GM19438 (cell line): ENCODE data around the gene TRIM27.
A peak's percentile ranks its signal among the peaks of the same experiment; 100 is the strongest.
"Not testable (repeated sequence)": the region's sequence is repeated elsewhere in the genome, so short reads cannot be mapped to it uniquely, and the experiment has no call there.

Experiments used
- ATAC-seq: cut with Tn5 transposase; IDR thresholded peaks from one replicate; pipeline ENCODE4 v1.9.1; 2021; ENCODE audit warnings: low read depth; ENCODE audit not compliant: unreplicated experiment

The TRIM27 gene

GRCh38 chr6:28897369-28897745 lies 26.4 kb downstream of the TRIM27 start:
- ATAC-seq, result no peak

GRCh38 chr6:28896505-28897368 lies 27.0 kb downstream of the TRIM27 start:
- ATAC-seq, result peak; percentile 5

- peak; percentile 60 for ATAC-seq
Observed at GRCh38 chr6:28895131-28895812, 28.5 kb downstream of the TRIM27 start.

- no peak for ATAC-seq
Observed at GRCh38 chr6:28893172-28893799, 30.5 kb downstream of the TRIM27 start.

DNA sequence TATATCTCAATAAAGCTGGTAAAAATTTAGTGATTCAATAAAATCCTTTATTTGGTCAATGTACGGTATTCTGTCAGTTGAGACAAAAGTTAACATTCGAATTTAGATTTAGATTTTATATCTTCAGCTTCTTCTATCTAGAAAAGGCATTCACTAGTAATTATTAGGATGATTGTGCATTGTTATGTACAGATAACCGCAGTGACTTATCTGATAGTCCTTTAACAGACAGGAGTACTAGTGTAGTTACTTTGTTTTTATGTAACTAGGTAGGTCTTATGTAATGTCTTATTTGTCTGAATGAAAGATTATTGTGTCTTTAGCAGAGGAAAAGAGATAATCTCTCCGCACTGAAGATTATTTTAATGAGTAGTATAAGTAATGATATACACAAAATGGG lies 31.3 kb downstream of the TRIM27 start:
- no peak for ATAC-seq

- ATAC-seq, result no peak
Observed at GRCh38 chr6:28887796-28888496, 35.8 kb downstream of the TRIM27 start.

DNA sequence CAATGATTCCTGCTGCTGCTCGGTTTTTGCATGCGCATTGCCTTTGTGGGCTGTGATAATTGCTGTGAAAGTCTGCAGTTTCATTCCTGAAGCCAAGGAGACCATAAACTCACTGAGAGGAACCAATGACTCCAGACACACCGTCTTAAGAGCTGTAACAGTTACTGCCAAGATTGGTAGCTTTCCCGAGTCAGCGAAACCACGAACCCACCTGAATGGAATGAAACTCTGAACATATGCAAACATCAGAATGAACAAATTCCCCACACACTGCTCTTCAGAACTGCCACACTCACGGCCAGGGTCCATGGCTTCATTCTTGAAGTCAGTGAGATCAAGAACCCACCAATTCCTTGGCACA lies 37.7 kb downstream of the TRIM27 start:
- ATAC-seq, result no peak

DNA sequence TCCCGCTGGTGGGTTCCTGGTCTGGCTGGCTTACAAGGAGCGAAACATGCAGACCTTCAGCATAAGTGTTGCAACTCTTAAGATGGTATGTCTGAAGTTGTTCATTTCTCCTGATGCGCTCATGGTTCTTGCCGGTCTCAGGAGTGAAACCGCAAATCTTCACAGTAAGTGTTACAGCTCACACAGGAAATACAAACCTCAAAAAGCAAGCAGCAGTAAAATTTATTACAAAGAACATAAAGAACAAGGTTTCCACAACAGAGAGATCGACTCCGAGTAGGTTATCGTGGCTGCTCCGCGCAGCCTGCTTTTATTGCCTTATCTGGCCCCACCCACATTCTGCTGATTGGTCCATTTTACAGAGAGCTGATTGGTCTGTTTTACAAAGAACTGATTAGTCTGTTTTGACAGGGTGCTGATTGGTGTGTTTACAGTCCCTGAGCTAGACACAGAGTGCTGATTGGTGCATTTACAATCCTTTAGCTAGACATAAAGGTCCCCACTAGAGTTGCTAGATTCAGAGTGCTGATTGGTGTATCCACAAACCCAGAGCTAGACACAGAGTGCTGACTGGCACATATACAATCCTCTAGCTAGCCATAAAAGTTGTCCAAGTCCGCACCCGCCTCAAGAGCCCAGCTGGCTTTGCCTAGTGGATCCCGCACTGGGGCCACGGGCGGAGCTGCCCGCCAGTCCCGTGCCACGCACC lies 39.2 kb downstream of the TRIM27 start:
- ATAC-seq, result no peak

- no peak for ATAC-seq
Observed at GRCh38 chr6:28880894-28881780, 42.6 kb downstream of the TRIM27 start.

DNA sequence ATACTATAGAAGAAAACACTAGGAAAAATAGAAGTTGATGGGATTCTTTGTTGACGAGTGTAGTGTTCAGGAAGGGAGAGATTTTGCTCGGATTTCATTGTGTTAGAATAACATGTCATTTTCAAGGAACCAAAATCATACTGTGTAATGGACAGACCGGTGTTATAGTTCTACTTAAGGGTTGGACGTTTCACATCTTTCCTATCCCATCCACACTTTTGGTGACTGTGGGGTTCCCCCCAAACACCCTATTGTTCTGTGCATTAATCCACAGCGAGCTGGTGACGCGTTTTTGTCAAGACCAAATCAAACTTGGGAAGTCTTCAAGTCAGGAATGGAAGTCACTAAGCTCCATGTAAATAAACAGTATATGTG lies 43.3 kb downstream of the TRIM27 start:
- no peak for ATAC-seq

DNA sequence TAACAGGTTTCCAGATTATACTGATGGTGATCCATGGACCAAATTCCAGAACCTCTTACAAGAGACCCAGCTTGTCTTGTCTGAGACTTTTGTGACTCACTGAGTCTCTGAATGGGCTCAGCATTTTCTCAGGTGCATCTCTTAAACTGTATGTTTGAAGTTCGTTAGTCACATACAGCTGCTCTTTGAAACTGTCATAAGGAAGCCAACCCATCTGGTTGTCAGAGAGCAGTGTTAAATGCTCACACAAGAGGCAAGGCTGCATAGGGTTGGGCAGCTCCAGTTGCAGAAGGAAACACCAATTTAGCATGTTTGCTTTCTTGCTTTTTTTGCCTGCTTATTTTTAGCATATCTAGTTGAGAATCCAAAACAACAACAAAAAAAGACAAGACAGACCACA lies 47.1 kb downstream of the TRIM27 start:
- ATAC-seq, result no peak

DNA sequence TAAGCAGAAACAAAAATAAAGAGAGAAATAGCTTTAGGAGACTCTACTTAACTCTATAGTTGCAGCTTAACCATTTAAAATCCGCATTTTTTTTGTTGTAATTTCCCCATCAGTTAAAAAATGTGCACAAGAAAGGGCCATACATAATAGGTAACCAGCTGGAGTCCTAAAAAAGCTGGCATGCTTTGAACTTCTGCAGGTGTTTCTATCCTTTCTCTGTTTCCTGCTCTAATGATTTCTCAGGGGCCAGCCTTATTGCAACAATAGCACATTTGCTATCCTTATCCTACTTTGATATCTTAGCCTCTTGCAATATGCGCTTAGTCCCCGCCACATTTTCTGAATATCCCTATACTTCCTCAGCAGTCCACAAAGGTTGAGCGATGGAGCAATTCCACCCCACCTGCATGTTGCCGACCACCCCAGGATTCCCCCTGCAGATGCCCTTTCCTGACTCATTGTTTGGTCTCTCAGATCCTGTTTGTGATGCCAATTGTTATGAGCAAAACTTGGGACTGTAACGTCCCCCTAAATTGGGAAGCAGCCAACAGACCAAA lies 48.5 kb downstream of the TRIM27 start:
- ATAC-seq, result no peak

DNA sequence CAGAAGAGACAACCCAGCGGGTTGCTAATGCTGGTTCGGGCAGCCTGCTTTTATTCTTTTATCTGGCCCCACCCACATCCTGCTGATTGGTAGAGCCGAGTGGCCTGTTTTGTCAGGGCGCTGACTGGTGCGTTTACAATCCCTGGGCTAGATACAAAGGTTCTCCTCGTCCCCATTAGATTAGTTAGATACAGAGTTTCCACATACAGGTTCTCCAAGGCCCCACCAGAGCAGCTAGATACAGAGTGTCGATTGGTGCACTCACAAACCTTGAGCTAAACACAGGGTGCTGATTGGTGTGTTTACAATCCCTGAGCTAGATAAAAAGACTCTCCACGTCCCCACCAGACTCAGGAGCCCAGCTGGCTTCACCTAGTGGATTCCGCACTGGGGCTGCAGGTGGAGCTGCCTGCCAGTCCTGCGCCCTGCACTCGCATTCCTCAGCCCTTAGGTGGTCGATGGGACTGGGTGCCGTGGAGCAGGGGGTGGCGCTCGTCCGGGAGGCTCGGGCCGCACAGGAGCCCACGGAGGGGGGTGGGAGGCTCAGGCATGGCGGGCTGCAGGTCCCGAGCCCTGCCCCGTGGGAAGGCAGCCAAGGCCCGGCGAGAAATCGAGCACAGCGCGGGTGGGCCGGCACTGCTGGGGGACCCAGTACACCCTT lies 51.5 kb downstream of the TRIM27 start:
- not testable (repeated sequence) for ATAC-seq

- no peak for ATAC-seq
Observed at GRCh38 chr6:28871335-28872156, 52.2 kb downstream of the TRIM27 start.

GRCh38 chr6:28868873-28869272 lies 54.9 kb downstream of the TRIM27 start:
- no peak for ATAC-seq

- no peak for ATAC-seq
Observed at GRCh38 chr6:28867086-28867409, 56.7 kb downstream of the TRIM27 start.

- peak; percentile 40 for ATAC-seq
Observed at GRCh38 chr6:28866205-28867085, 57.3 kb downstream of the TRIM27 start.
